Neural progenitor cell (in vitro differentiated cells): ENCODE measurements around the gene DYNC1I2. TPM values are rescaled to one million over a fixed set of nuclear protein-coding genes. Genes with fewer than 3 reads are reported as not detected.

Source experiments
- DNase-seq: peaks from one replicate; pipeline ENCODE4 v3.0.0-alpha.2; 2016; ENCODE audit warnings: low spot score
- H2AFZ ChIP-seq: fragments of 200-600 bp; sonication (generic); replicated peaks from 2 replicates; pipeline ENCODE4 v1.6.1; 2016; ENCODE audit warnings: antibody characterized with exemption
- H3F3A ChIP-seq: fragments of 200-600 bp; sonication (generic); 2 replicates; pipeline ENCODE4 v1.6.1; 2016; ENCODE audit warnings: antibody characterized with exemption, low read depth
- H3K27ac ChIP-seq: fragments of 200-600 bp; sonication (generic); 2 replicates; pipeline ENCODE4 v1.5.1; 2016; ENCODE audit warnings: mild to moderate bottlenecking
- H3K27me3 ChIP-seq: fragments of 200-600 bp; sonication (generic); 2 replicates; pipeline ENCODE4 v1.6.1; 2016; ENCODE audit warnings: mild to moderate bottlenecking, moderate library complexity
- H3K36me3 ChIP-seq: fragments of 200-600 bp; sonication (generic); 2 replicates; pipeline ENCODE4 v1.5.1; 2016
- H3K4me1 ChIP-seq: fragments of 200-600 bp; sonication (generic); 2 replicates; pipeline ENCODE4 v1.6.1; 2016; ENCODE audit warnings: mixed run types
- H3K4me2 ChIP-seq: fragments of 200-600 bp; sonication (generic); 2 replicates; pipeline ENCODE4 v1.6.1; 2016
- H3K4me3 ChIP-seq: fragments of 200-600 bp; sonication (generic); 2 replicates; pipeline ENCODE4 v1.5.1; 2016
- H3K79me2 ChIP-seq: fragments of 200-600 bp; sonication (generic); 2 replicates; pipeline ENCODE4 v1.6.1; 2016; ENCODE audit warnings: low read depth
- H3K9ac ChIP-seq: fragments of 200-600 bp; sonication (generic); 2 replicates; pipeline ENCODE4 v1.6.1; 2016
- H3K9me3 ChIP-seq: fragments of 200-600 bp; sonication (generic); 2 replicates; pipeline ENCODE4 v1.5.1; 2016; ENCODE audit warnings: low read depth
- H4K20me1 ChIP-seq: fragments of 200-600 bp; sonication (generic); 2 replicates; pipeline ENCODE4 v1.6.1; 2016; ENCODE audit warnings: low read depth
- H3K27ac Mint-ChIP-seq: 3 replicates; pipeline ENCODE4 v1.8.0; 2021; ENCODE audit warnings: mixed read lengths
- H3K27me3 Mint-ChIP-seq: 2 replicates; pipeline ENCODE4 v1.8.0; 2022; ENCODE audit warnings: low read depth, mild to moderate bottlenecking, inconsistent platforms, moderate library complexity, mixed read lengths; ENCODE audit not compliant: insufficient read depth
- H3K36me3 Mint-ChIP-seq: 3 replicates; pipeline ENCODE4 v1.8.0; 2021; ENCODE audit warnings: mixed read lengths
- H3K4me1 Mint-ChIP-seq: 3 replicates; pipeline ENCODE4 v1.8.0; 2021; ENCODE audit warnings: mixed read lengths
- H3K4me3 Mint-ChIP-seq: 3 replicates; pipeline ENCODE4 v1.8.0; 2021; ENCODE audit warnings: mild to moderate bottlenecking, moderate library complexity, mixed read lengths
- H3K9me3 Mint-ChIP-seq: 3 replicates; pipeline ENCODE4 v1.8.0; 2020; ENCODE audit warnings: mixed read lengths
- CTCF ChIP-seq: fragments of 200-600 bp; sonication (generic); IDR thresholded peaks from 2 replicates; pipeline ENCODE4 v1.5.1; 2017; ENCODE audit warnings: antibody characterized with exemption, mild to moderate bottlenecking
- EZH2 ChIP-seq: fragments of 200-600 bp; sonication (generic); IDR thresholded peaks from 2 replicates; pipeline ENCODE4 v1.6.1; 2017; ENCODE audit warnings: antibody characterized with exemption, mild to moderate bottlenecking, moderate library complexity
- EZH2phosphoT487 ChIP-seq: fragments of 200-600 bp; sonication (generic); IDR thresholded peaks from 2 replicates; pipeline ENCODE4 v1.6.1; 2017; ENCODE audit warnings: antibody characterized with exemption
- total RNA-seq: library from RNA; depleted of rRNA; stranded (reverse); fragments of >200 nt; gene quantifications from 2 replicates; pipeline ENCODE4 v1.2.3, GENCODE V29; 2015; ENCODE audit warnings: low replicate concordance

Gene DYNC1I2
- total RNA-seq, 1 donor from 2014 or later: 174 TPM

- H4K20me1 ChIP-seq: peaks cover 10% of the 10 kb centered on the region
- no peak overlapping the region for H3K27ac ChIP-seq
- TF ChIP-seq CTCF (no peak), EZH2phosphoT487 (no peak), EZH2 (no peak)
- H3F3A ChIP-seq: no peaks in the 10 kb centered on the region
- Mint-ChIP-seq H3K36me3 (peaks cover 7% of the 10 kb centered on the region), H3K4me3 (peak overlapping the region; percentile 98), H3K4me1 (peaks cover 12% of the 10 kb centered on the region), H3K27ac (peak overlapping the region; percentile 80), H3K9me3 (no peaks in the 10 kb centered on the region), H3K27me3 (no peaks in the 10 kb centered on the region)
- peak; percentile 10 for DNase-seq
- no peaks in the 10 kb centered on the region for H3K27me3 ChIP-seq
- H3K9me3 ChIP-seq: no peaks in the 10 kb centered on the region
- H3K79me2 ChIP-seq: peaks cover 49% of the 10 kb centered on the region
- peak overlapping the region; percentile 82 for H3K4me2 ChIP-seq
- H2AFZ ChIP-seq: peak overlapping the region; percentile 74
- peaks cover 9% of the 10 kb centered on the region for H3K4me1 ChIP-seq
- peak overlapping the region; percentile 58 for H3K9ac ChIP-seq
- peaks cover 6% of the 10 kb centered on the region for H3K36me3 ChIP-seq
- peak overlapping the region; percentile 79 for H3K4me3 ChIP-seq
Observed at GRCh38 chr2:171688129-171688465, 828 bp downstream of the DYNC1I2 start.

GRCh38 chr2:171692331-171692730 lies 5.1 kb downstream of the DYNC1I2 start:
- no peaks in the 10 kb centered on the region for H3K9me3 Mint-ChIP-seq
- H3F3A ChIP-seq: no peaks in the 10 kb centered on the region

DNA sequence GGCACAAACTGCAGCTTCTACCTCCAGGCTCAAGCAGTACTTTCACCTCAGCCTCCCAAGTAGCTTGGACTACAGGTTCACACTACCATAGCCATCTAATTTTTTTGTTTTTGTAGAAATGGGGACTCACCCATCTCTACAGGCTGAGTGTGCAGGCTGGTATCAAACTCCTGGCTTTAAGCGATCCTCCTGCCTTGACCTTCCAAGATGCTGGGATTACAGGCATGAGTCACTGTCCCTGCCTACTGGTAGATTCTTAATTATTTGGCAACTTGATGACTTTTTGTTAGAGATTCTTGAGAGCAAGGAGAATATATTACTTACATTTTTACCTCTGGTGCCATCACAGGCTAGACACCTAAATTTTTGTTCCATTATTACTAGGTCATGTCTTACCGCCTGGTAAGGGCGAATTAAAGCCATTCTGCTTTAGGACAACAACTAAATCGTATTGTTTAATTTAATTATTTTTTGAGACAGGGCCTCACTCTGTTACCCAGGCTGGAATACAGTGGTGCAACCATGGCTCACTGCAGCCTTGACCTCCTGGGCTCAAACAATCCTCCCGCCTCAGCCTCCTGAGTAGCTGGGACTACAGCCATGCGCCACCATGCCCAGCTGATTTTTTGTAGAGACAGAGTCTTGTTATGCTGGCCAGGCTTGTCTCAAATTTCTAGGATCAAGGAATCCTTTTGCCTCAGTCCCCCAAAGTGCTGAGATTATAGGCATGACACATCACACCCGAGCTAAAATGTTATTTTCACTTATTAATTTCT lies 15.7 kb downstream of the DYNC1I2 start:
- no peak overlapping the region for H2AFZ ChIP-seq
- no peak overlapping the region for H3K4me3 Mint-ChIP-seq
- no peaks in the 10 kb centered on the region for H3K27me3 ChIP-seq
- peaks cover 12% of the 10 kb centered on the region for H3F3A ChIP-seq
- H3K4me1 ChIP-seq: no peaks in the 10 kb centered on the region
- DNase-seq: no peak
- no peak overlapping the region for H3K4me3 ChIP-seq
- H3K4me1 Mint-ChIP-seq: no peaks in the 10 kb centered on the region
- peaks cover 22% of the 10 kb centered on the region for H4K20me1 ChIP-seq
- no peak overlapping the region for H3K9ac ChIP-seq
- H3K36me3 ChIP-seq: no peaks in the 10 kb centered on the region
- no peaks in the 10 kb centered on the region for H3K9me3 ChIP-seq
- no peak overlapping the region for H3K4me2 ChIP-seq
- H3K79me2 ChIP-seq: peaks cover 26% of the 10 kb centered on the region
- H3K27me3 Mint-ChIP-seq: no peaks in the 10 kb centered on the region
- no peak overlapping the region for H3K27ac Mint-ChIP-seq
- no peak for TF ChIP-seq EZH2
- TF ChIP-seq CTCF: no peak
- TF ChIP-seq EZH2phosphoT487: no peak
- peaks cover 4% of the 10 kb centered on the region for H3K36me3 Mint-ChIP-seq
- H3K9me3 Mint-ChIP-seq: no peaks in the 10 kb centered on the region
- peak overlapping the region; percentile 16 for H3K27ac ChIP-seq

More at GRCh38 chr2:171692331-171692730, 5.1 kb downstream of the DYNC1I2 start:
- peaks cover 23% of the 10 kb centered on the region for H3K36me3 Mint-ChIP-seq
- H3K27ac Mint-ChIP-seq: no peak overlapping the region
- Histone ChIP-seq H3K4me1 (peaks cover 9% of the 10 kb centered on the region), H3K36me3 (peaks cover 6% of the 10 kb centered on the region), H3K9me3 (no peaks in the 10 kb centered on the region), H2AFZ (no peak overlapping the region), H3K4me2 (no peak overlapping the region), H3K79me2 (peaks cover 49% of the 10 kb centered on the region), H4K20me1 (peaks cover 10% of the 10 kb centered on the region), H3K4me3 (no peak overlapping the region), H3K9ac (no peak overlapping the region), H3K27me3 (no peaks in the 10 kb centered on the region), H3K27ac (no peak overlapping the region)
- H3K4me3 Mint-ChIP-seq: no peak overlapping the region
- TF ChIP-seq EZH2phosphoT487 (no peak), CTCF (no peak), EZH2 (no peak)
- no peak for DNase-seq
- H3K4me1 Mint-ChIP-seq: peaks cover 12% of the 10 kb centered on the region
- H3K27me3 Mint-ChIP-seq: no peaks in the 10 kb centered on the region
